HEK293 (cell line): ENCODE measurements around the gene ZBTB21.

Experiments used
- CTCF ChIA-PET: fragments of 350-600 bp; formaldehyde crosslinking; extraction: SDS; loops from one replicate; lab custom pipeline; 2021; ENCODE audit warnings: antibody characterized with exemption; lab: Yijun Ruan, JAX
- POLR2A ChIA-PET: fragments of 300-600 bp; formaldehyde crosslinking; extraction: SDS; loops from one replicate; lab custom pipeline; 2020; ENCODE audit warnings: antibody characterized with exemption, inconsistent platforms; lab: Yijun Ruan, JAX
- H3K27ac ChIP-seq: fragments of 200-500 bp; sonication (Bioruptor generic); 2 replicates; pipeline ENCODE4 v1.5.1; 2014; ENCODE audit warnings: low read depth, low read length, control low read depth, inconsistent platforms; ENCODE audit errors: extremely low read depth
- H3K36me3 ChIP-seq, 2 experiments: fragments of 200-500 bp in 1 of 2; sonication (Bioruptor generic) in 1 of 2; 1 replicate in 1 of 2; 2 replicates in 1 of 2; pipeline ENCODE4 v1.5.1; 2014 to 2017; ENCODE audit warnings: inconsistent platforms in 2 of 2, low read length in 2 of 2; ENCODE audit not compliant: control insufficient read depth in 2 of 2, insufficient read depth in 1 of 2
- H3K4me1 ChIP-seq: fragments of 200-500 bp; sonication (Bioruptor generic); 2 replicates; pipeline ENCODE4 v1.5.1; 2014; ENCODE audit warnings: mild to moderate bottlenecking, low read length, inconsistent platforms; ENCODE audit not compliant: control insufficient read depth, insufficient read depth
- H3K4me3 ChIP-seq: 2 replicates; pipeline ENCODE4 v1.5.1; 2011; ENCODE audit warnings: low read depth, mild to moderate bottlenecking, control low read depth, low read length, moderate library complexity
- H3K9me3 ChIP-seq: fragments of 200-500 bp; sonication (Bioruptor generic); 2 replicates; pipeline ENCODE4 v1.5.1; 2014; ENCODE audit warnings: low read depth, low read length, inconsistent platforms; ENCODE audit not compliant: control insufficient read depth, insufficient read depth
- BCL11A ChIP-seq: fragments of 450-650 bp; formaldehyde crosslinking; IDR thresholded peaks from 2 replicates; pipeline ENCODE4 v1.5.1; 2016; ENCODE audit warnings: low read depth, missing biosample characterization, missing genetic modification characterization
- IKZF3 ChIP-seq: fragments of 450-650 bp; IDR thresholded peaks from 2 replicates; pipeline ENCODE4 v1.5.0; 2018; ENCODE audit warnings: missing biosample characterization, mild to moderate bottlenecking, missing genetic modification characterization, moderate library complexity
- MEIS1 ChIP-seq: sonication (generic); formaldehyde crosslinking; IDR thresholded peaks from 2 replicates; pipeline ENCODE4 v1.8.1; 2022; ENCODE audit warnings: missing genetic modification reagents, mild to moderate bottlenecking, borderline replicate concordance
- OVOL3 ChIP-seq: fragments of 450-650 bp; formaldehyde crosslinking; IDR thresholded peaks from 2 replicates; pipeline ENCODE4 v1.5.1; 2016; ENCODE audit warnings: missing biosample characterization, missing genetic modification characterization
- SCRT1 ChIP-seq: fragments of 450-650 bp; formaldehyde crosslinking; IDR thresholded peaks from 2 replicates; pipeline ENCODE4 v1.5.1; 2016; ENCODE audit warnings: missing biosample characterization, missing genetic modification characterization, borderline replicate concordance
- SCRT2 ChIP-seq: fragments of 450-650 bp; formaldehyde crosslinking; IDR thresholded peaks from 2 replicates; pipeline ENCODE4 v1.5.1; 2016; ENCODE audit warnings: missing biosample characterization, missing genetic modification characterization
- SETDB1 ChIP-seq: IDR thresholded peaks from one replicate; pipeline ENCODE4 v1.6.1; 2017; ENCODE audit warnings: mild to moderate bottlenecking, low read length, moderate library complexity, mixed read lengths; ENCODE audit not compliant: insufficient read length
- ZBTB21 ChIP-seq: fragments of 450-650 bp; formaldehyde crosslinking; IDR thresholded peaks from 2 replicates; pipeline ENCODE4 v1.5.1; 2017; ENCODE audit warnings: missing biosample characterization, missing genetic modification characterization
- ZFHX2 ChIP-seq: fragments of 450-650 bp; formaldehyde crosslinking; conservative IDR thresholded peaks from 2 replicates; pipeline ENCODE4 v1.5.1; 2016; ENCODE audit warnings: missing biosample characterization, missing genetic modification characterization
- ZNF175 ChIP-seq: fragments of 450-650 bp; formaldehyde crosslinking; IDR thresholded peaks from 2 replicates; pipeline ENCODE4 v1.5.1; 2016; ENCODE audit warnings: missing biosample characterization, missing genetic modification characterization
- ZNF2 ChIP-seq: fragments of 450-650 bp; formaldehyde crosslinking; IDR thresholded peaks from 2 replicates; pipeline ENCODE4 v1.5.1; 2016; ENCODE audit warnings: missing biosample characterization, missing genetic modification characterization
- ZNF202 ChIP-seq: fragments of 450-650 bp; formaldehyde crosslinking; IDR thresholded peaks from 2 replicates; pipeline ENCODE4 v1.5.1; 2016; ENCODE audit warnings: missing biosample characterization, missing genetic modification characterization, borderline replicate concordance
- ZNF350 ChIP-seq: fragments of 450-650 bp; formaldehyde crosslinking; IDR thresholded peaks from 2 replicates; pipeline ENCODE4 v1.5.0; 2017; ENCODE audit warnings: missing biosample characterization, mild to moderate bottlenecking, missing genetic modification characterization
- ZNF394 ChIP-seq: fragments of 450-650 bp; formaldehyde crosslinking; IDR thresholded peaks from 2 replicates; pipeline ENCODE4 v1.5.1; 2016; ENCODE audit warnings: missing biosample characterization, missing genetic modification characterization, mild to moderate bottlenecking, moderate library complexity, borderline replicate concordance
- ZNF510 ChIP-seq: fragments of 450-650 bp; formaldehyde crosslinking; IDR thresholded peaks from 2 replicates; pipeline ENCODE4 v1.5.1; 2018; ENCODE audit warnings: mild to moderate bottlenecking, missing genetic modification characterization, missing biosample characterization; ENCODE audit not compliant: insufficient replicate concordance
- ZNF629 ChIP-seq: fragments of 450-650 bp; formaldehyde crosslinking; IDR thresholded peaks from 2 replicates; pipeline ENCODE4 v1.5.1; 2017; ENCODE audit warnings: missing biosample characterization, missing genetic modification characterization
- ZNF660 ChIP-seq: fragments of 450-650 bp; IDR thresholded peaks from 2 replicates; pipeline ENCODE4 v1.5.1; 2018; ENCODE audit warnings: missing biosample characterization, mild to moderate bottlenecking, missing genetic modification characterization
- ZSCAN30 ChIP-seq: fragments of 450-650 bp; IDR thresholded peaks from 2 replicates; pipeline ENCODE4 v1.5.1; 2018; ENCODE audit warnings: missing biosample characterization, mild to moderate bottlenecking, missing genetic modification characterization, moderate library complexity
- TF ChIP-seq, protein P1 (sequence below): fragments of 450-650 bp; formaldehyde crosslinking; IDR thresholded peaks from 2 replicates; pipeline ENCODE4 v1.5.1; 2017; ENCODE audit warnings: missing biosample characterization, missing genetic modification characterization
- TF ChIP-seq, protein P2 (sequence below): fragments of 450-650 bp; formaldehyde crosslinking; IDR thresholded peaks from 2 replicates; pipeline ENCODE4 v1.5.1; 2016; ENCODE audit warnings: missing biosample characterization, missing genetic modification characterization
- TF ChIP-seq, protein P3 (sequence below): fragments of 450-650 bp; formaldehyde crosslinking; conservative IDR thresholded peaks from 2 replicates; pipeline ENCODE4 v1.5.1; 2016; ENCODE audit warnings: low read depth, missing biosample characterization, missing genetic modification characterization

The ZBTB21 gene

DNA sequence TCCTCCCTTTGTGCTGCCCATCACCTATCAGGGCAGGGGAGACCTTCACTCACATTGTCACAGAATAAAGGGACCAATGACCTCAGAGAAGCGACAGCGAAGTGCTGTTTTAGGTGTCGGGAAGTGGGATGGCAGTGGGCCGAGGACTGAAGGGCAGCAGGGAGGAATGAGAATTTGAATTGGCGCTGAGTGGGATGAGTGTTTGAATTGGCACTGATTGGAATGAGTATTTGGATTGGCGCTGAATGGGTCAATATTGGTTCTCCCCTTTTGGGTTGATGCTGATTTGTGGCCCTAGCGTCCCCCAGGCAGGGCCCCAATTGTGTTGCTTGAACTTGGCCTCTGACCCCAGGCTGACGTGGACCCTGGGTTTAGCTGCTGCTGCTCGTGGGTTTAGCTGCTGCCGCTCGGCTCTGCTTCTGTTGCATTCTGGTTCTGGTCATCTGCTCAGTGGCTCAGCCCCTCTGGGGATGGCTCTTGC is 48.5 kb upstream of the ZBTB21 start:
- ChIA-PET POLR2A (no interaction called here), CTCF (no interaction called here)
- no peaks in the 10 kb centered on the region for H3K36me3 ChIP-seq
- no peaks in the 10 kb centered on the region for H3K9me3 ChIP-seq
- no peak overlapping the region for H3K4me3 ChIP-seq
- H3K4me1 ChIP-seq: no peaks in the 10 kb centered on the region
- no peak overlapping the region for H3K27ac ChIP-seq
- TF ChIP-seq ZBTB21: no peak
- TF ChIP-seq, all 188 proteins: peak for 0

DNA sequence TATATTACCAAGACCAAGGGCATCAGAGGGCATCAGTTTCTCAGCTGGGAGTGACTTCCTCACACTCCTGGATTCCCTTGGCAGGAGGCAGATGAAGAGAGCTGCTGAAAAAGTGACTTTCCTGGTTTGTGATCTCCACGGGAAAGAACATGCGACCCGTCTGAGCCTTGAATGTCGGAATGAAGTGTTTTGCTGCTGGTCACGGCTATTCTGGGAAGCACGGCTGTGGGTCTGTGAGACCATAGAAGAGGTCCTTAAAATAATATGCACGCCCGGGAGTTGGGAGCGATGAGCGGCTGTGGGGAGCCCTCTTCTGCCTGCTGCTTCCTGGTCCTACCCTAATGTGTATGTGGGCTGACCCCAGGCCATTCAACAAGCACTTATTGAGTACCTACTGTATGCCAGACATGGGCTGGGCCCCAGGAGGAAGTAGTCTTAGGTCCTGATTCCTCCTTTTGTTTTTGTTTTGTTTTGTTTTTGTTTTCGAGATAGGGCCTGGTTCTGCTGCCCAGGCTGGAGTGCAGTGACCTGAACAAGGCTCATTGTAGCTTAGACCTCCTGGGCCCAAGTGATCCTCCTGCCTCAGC is 47.8 kb upstream of the ZBTB21 start:
- Histone ChIP-seq H3K4me3 (no peak overlapping the region), H3K36me3 (no peaks in the 10 kb centered on the region), H3K4me1 (no peaks in the 10 kb centered on the region), H3K27ac (no peak overlapping the region), H3K9me3 (no peaks in the 10 kb centered on the region)
- CTCF ChIA-PET: no interaction called here
- TF ChIP-seq ZNF2 (no peak), MEIS1 (CRISPR knock-in tag) (no peak), BCL11A (no peak), ZNF510 (tag by site-specific recombination) (no peak), SCRT2 (no peak), ZNF629 (tag by site-specific recombination) (no peak), ZNF660 (tag by site-specific recombination) (no peak), SETDB1 (no peak)
- TF ChIP-seq, protein P1, sequence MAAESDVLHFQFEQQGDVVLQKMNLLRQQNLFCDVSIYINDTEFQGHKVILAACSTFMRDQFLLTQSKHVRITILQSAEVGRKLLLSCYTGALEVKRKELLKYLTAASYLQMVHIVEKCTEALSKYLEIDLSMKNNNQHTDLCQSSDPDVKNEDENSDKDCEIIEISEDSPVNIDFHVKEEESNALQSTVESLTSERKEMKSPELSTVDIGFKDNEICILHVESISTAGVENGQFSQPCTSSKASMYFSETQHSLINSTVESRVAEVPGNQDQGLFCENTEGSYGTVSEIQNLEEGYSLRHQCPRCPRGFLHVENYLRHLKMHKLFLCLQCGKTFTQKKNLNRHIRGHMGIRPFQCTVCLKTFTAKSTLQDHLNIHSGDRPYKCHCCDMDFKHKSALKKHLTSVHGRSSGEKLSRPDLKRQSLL (tag by site-specific recombination): no peak
- POLR2A ChIA-PET: no interaction called here

DNA sequence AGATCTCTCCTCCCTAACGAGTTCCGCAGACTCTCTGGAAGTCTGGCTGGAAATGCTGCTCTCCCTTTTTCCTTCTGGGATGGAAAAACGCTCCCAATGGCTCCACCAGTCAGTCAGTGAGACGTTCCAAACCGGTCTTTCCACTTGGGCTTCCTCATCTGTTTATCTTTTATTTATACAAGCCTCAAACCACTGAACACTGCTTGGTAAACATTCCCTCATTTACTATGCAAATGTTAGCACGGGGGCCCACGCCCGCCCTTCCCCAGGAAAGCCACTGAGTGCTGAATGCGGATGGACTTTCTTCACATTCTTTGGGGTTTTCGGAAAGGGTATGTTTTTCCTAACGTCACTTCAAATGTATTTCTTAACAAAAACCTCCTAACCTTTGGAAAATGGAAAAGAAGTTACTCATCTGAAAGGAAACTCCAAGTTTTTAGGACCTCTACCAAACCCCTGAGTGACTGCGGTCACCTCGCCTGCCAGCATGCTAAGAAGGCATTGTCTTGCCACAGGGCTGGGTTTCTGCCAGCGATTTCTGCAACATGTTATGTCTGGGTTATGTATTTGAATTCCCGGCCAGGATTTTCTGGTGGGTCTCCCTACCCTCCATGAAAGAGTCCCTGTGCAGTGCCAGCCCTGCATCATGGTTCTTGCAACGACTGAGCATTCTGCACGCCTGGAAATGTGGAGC is 47.0 kb upstream of the ZBTB21 start:
- Histone ChIP-seq H3K9me3 (no peaks in the 10 kb centered on the region), H3K36me3 (no peaks in the 10 kb centered on the region), H3K4me3 (no peak overlapping the region), H3K4me1 (no peaks in the 10 kb centered on the region), H3K27ac (no peak overlapping the region)
- ChIA-PET CTCF (no interaction called here), POLR2A (no interaction called here)
- TF ChIP-seq, protein P2, sequence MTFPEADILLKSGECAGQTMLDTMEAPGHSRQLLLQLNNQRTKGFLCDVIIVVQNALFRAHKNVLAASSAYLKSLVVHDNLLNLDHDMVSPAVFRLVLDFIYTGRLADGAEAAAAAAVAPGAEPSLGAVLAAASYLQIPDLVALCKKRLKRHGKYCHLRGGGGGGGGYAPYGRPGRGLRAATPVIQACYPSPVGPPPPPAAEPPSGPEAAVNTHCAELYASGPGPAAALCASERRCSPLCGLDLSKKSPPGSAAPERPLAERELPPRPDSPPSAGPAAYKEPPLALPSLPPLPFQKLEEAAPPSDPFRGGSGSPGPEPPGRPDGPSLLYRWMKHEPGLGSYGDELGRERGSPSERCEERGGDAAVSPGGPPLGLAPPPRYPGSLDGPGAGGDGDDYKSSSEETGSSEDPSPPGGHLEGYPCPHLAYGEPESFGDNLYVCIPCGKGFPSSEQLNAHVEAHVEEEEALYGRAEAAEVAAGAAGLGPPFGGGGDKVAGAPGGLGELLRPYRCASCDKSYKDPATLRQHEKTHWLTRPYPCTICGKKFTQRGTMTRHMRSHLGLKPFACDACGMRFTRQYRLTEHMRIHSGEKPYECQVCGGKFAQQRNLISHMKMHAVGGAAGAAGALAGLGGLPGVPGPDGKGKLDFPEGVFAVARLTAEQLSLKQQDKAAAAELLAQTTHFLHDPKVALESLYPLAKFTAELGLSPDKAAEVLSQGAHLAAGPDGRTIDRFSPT (tag by site-specific recombination): no peak
- no peak for TF ChIP-seq SCRT2
- TF ChIP-seq IKZF3 (tag by site-specific recombination): no peak
- no peak for TF ChIP-seq OVOL3
- TF ChIP-seq ZNF175 (tag by site-specific recombination): no peak
- TF ChIP-seq ZNF350 (tag by site-specific recombination): no peak
- TF ChIP-seq ZNF394 (tag by site-specific recombination): no peak
- TF ChIP-seq ZNF202 (tag by site-specific recombination): no peak
- TF ChIP-seq ZSCAN30 (tag by site-specific recombination): no peak
- no peak for TF ChIP-seq ZFHX2 (tag by site-specific recombination)
- TF ChIP-seq, protein P1 (tag by site-specific recombination): no peak
- TF ChIP-seq SCRT1 (tag by site-specific recombination): no peak
- TF ChIP-seq, protein P3, sequence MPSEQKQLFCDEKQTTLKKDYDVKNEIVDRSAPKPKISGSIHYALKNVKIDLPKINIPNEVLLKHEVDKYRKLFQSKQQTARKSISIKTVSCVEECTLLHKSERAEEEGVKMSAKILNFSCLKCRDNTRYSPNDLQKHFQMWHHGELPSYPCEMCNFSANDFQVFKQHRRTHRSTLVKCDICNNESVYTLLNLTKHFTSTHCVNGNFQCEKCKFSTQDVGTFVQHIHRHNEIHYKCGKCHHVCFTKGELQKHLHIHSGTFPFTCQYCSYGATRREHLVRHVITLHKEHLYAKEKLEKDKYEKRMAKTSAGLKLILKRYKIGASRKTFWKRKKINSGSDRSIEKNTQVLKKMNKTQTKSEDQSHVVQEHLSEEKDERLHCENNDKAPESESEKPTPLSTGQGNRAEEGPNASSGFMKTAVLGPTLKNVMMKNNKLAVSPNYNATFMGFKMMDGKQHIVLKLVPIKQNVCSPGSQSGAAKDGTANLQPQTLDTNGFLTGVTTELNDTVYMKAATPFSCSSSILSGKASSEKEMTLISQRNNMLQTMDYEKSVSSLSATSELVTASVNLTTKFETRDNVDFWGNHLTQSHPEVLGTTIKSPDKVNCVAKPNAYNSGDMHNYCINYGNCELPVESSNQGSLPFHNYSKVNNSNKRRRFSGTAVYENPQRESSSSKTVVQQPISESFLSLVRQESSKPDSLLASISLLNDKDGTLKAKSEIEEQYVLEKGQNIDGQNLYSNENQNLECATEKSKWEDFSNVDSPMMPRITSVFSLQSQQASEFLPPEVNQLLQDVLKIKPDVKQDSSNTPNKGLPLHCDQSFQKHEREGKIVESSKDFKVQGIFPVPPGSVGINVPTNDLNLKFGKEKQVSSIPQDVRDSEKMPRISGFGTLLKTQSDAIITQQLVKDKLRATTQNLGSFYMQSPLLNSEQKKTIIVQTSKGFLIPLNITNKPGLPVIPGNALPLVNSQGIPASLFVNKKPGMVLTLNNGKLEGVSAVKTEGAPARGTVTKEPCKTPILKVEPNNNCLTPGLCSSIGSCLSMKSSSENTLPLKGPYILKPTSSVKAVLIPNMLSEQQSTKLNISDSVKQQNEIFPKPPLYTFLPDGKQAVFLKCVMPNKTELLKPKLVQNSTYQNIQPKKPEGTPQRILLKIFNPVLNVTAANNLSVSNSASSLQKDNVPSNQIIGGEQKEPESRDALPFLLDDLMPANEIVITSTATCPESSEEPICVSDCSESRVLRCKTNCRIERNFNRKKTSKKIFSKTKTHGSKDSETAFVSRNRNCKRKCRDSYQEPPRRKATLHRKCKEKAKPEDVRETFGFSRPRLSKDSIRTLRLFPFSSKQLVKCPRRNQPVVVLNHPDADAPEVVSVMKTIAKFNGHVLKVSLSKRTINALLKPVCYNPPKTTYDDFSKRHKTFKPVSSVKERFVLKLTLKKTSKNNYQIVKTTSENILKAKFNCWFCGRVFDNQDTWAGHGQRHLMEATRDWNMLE (tag by site-specific recombination): no peak
